Neuronal stem cell (in vitro differentiated cells): ENCODE measurements around the gene FJX1. TPM values are rescaled to one million over a fixed set of nuclear protein-coding genes. Genes with fewer than 3 reads are reported as not detected.

Source experiments
- DNase-seq: peaks from one replicate; pipeline ENCODE4 v3.0.0-alpha.2; 2013; ENCODE audit warnings: low spot score
- H2AFZ ChIP-seq: one replicate; pipeline ENCODE4 v1.6.1; 2013; ENCODE audit warnings: mild to moderate bottlenecking, low read length, inconsistent platforms
- H2AK5ac ChIP-seq: 2 replicates; pipeline ENCODE4 v1.6.1; 2013; ENCODE audit warnings: low read depth, mild to moderate bottlenecking, inconsistent platforms, low read length, moderate library complexity, mixed read lengths
- H2BK120ac ChIP-seq: 2 replicates; pipeline ENCODE4 v1.6.1; 2013; ENCODE audit warnings: low read depth, mild to moderate bottlenecking, inconsistent platforms, low read length, moderate library complexity, mixed read lengths
- H2BK12ac ChIP-seq: one replicate; pipeline ENCODE4 v1.6.1; 2013; ENCODE audit warnings: low read length, inconsistent platforms
- H2BK15ac ChIP-seq: 2 replicates; pipeline ENCODE4 v1.6.1; 2013; ENCODE audit warnings: mild to moderate bottlenecking, low read length, inconsistent platforms, mixed read lengths
- H2BK5ac ChIP-seq: one replicate; pipeline ENCODE4 v1.6.1; 2013; ENCODE audit warnings: inconsistent platforms, mild to moderate bottlenecking, low read length, moderate library complexity
- H3K14ac ChIP-seq: one replicate; pipeline ENCODE4 v1.6.1; 2013; ENCODE audit warnings: low read length, inconsistent platforms
- H3K18ac ChIP-seq: 2 replicates; pipeline ENCODE4 v1.6.1; 2013; ENCODE audit warnings: low read length, inconsistent platforms
- H3K23ac ChIP-seq: 2 replicates; pipeline ENCODE4 v1.6.1; 2013; ENCODE audit warnings: low read depth, mild to moderate bottlenecking, mixed read lengths, low read length, inconsistent platforms; ENCODE audit not compliant: poor library complexity
- H3K27ac ChIP-seq: replicated peaks from 3 replicates; pipeline ENCODE4 v1.5.1; 2013; ENCODE audit warnings: low read length, inconsistent platforms
- H3K27me3 ChIP-seq, 3 experiments: 2 replicates each; pipeline ENCODE4 v1.6.1; 2013; ENCODE audit warnings: low read length in 3 of 3, mild to moderate bottlenecking in 2 of 3, inconsistent platforms in 1 of 3, low read depth in 1 of 3, mixed read lengths in 1 of 3, moderate library complexity in 1 of 3; ENCODE audit not compliant: control insufficient read depth in 3 of 3, insufficient read depth in 3 of 3
- H3K36me3 ChIP-seq, 2 donors: replicated peaks in 1 of 2; 2 replicates each; pipeline ENCODE4 v1.6.1; 2013; ENCODE audit warnings: low read length in 2 of 2; ENCODE audit not compliant: control insufficient read depth in 2 of 2, insufficient read depth in 2 of 2
- H3K4ac ChIP-seq: 2 replicates; pipeline ENCODE4 v1.6.1; 2013; ENCODE audit warnings: inconsistent platforms, mild to moderate bottlenecking, low read length, moderate library complexity
- H3K4me1 ChIP-seq, 2 donors: 1 replicate in 1 of 2; 2 replicates in 1 of 2; pipeline ENCODE4 v1.6.1; 2013; ENCODE audit warnings: low read length in 2 of 2, low read depth in 1 of 2; ENCODE audit not compliant: control insufficient read depth in 2 of 2, insufficient read depth in 1 of 2
- H3K4me2 ChIP-seq: one replicate; pipeline ENCODE4 v1.6.1; 2013; ENCODE audit warnings: mild to moderate bottlenecking, low read length, inconsistent platforms; ENCODE audit not compliant: insufficient read depth, poor library complexity, severe bottlenecking
- H3K4me3 ChIP-seq, 2 donors: 2 replicates each; pipeline ENCODE4 v1.5.1; 2013; ENCODE audit warnings: low read length in 2 of 2, mild to moderate bottlenecking in 2 of 2, inconsistent platforms in 1 of 2, moderate library complexity in 1 of 2
- H3K79me1 ChIP-seq: one replicate; pipeline ENCODE4 v1.6.1; 2013; ENCODE audit warnings: low read depth, mild to moderate bottlenecking, inconsistent platforms, low read length, moderate library complexity
- H3K9ac ChIP-seq: one replicate; pipeline ENCODE4 v1.6.1; 2013; ENCODE audit warnings: mild to moderate bottlenecking, low read depth, low read length, inconsistent platforms; ENCODE audit not compliant: poor library complexity
- H3K9me3 ChIP-seq, 2 donors: replicated peaks in 1 of 2; 2 replicates each; pipeline versions ENCODE3 to v1.6.1; 2013; ENCODE audit warnings: low read length in 2 of 2, mild to moderate bottlenecking in 2 of 2, inconsistent platforms in 1 of 2, low read depth in 1 of 2, mixed read lengths in 1 of 2, moderate library complexity in 1 of 2; ENCODE audit not compliant: control insufficient read depth in 2 of 2, insufficient read depth in 1 of 2
- H4K8ac ChIP-seq: one replicate; pipeline ENCODE4 v1.6.1; 2013; ENCODE audit warnings: low read depth, mild to moderate bottlenecking, inconsistent platforms, low read length, moderate library complexity
- H4K91ac ChIP-seq: one replicate; pipeline ENCODE4 v1.6.1; 2013; ENCODE audit warnings: low read length, low read depth, mild to moderate bottlenecking, inconsistent platforms; ENCODE audit not compliant: poor library complexity
- WGBS, 2 donors: extraction: QIAGEN DNeasy Blood & Tissue Kit; methylation state at CpG; one replicate each; pipeline ENCODE4 v1.1.7; 2013; ENCODE audit warnings: missing lambda C conversion rate in 2 of 2, mixed read lengths in 1 of 2; ENCODE audit not compliant: insufficient read length in 2 of 2, insufficient replicate concordance in 1 of 2; ENCODE audit errors: extremely low coverage in 2 of 2; 5-methylcytosine and 5-hydroxymethylcytosine counted together
- polyA plus RNA-seq, 2 experiments: library from polyadenylated mRNA; stranded (reverse); fragments of 200-250 nt; gene quantifications; one replicate each; pipeline ENCODE4 v1.2.3, GENCODE V29; 2013

The FJX1 gene
- polyA plus RNA-seq (2013, experiment 1 of 2): 51.2 TPM
- 51.7 TPM for polyA plus RNA-seq (2013, experiment 2 of 2)

- DNase-seq: peak; percentile 85
- H3K4me3 ChIP-seq: peak within 1 kb of the TSS; percentile 67 to 98
- peak within 1 kb of the TSS; percentile 82 for H2BK120ac ChIP-seq
- H3K4me2 ChIP-seq: peak within 1 kb of the TSS; percentile 86
- H3K4ac ChIP-seq: peak within 1 kb of the TSS; percentile 77
- no peak within 1 kb of the TSS for H4K8ac ChIP-seq
- no peaks in the 10 kb centered on the region for H3K9me3 ChIP-seq
- H3K79me1 ChIP-seq: peaks cover 5% of the 10 kb centered on the region
- WGBS, 2 donors: no CpG with 5 or more reads among the region's 57 CpGs
- peaks cover 7 to 15% of the 10 kb centered on the region in 2 donors for H3K4me1 ChIP-seq
- H2AFZ ChIP-seq: peak within 1 kb of the TSS; percentile 97
- peak within 1 kb of the TSS; percentile 89 for H2BK5ac ChIP-seq
- no peaks in the 10 kb centered on the region for H3K27me3 ChIP-seq
- peak within 1 kb of the TSS; percentile 91 for H3K27ac ChIP-seq
- no peak within 1 kb of the TSS for H2BK15ac ChIP-seq
- peak within 1 kb of the TSS; percentile 98 for H3K9ac ChIP-seq
- H3K18ac ChIP-seq: peak within 1 kb of the TSS; percentile 98
- H3K23ac ChIP-seq: peak within 1 kb of the TSS; percentile 66
- peak within 1 kb of the TSS; percentile 73 for H2BK12ac ChIP-seq
- peak within 1 kb of the TSS; percentile 92 for H3K14ac ChIP-seq
- H4K91ac ChIP-seq: peak within 1 kb of the TSS; percentile 88
- peak within 1 kb of the TSS; percentile 87 for H2AK5ac ChIP-seq
- peaks cover 0 to 10% of the 10 kb centered on the region in 2 donors for H3K36me3 ChIP-seq
Measured at GRCh38 chr11:35617687-35618496, at the start of gene FJX1. Gene FJX1, plus strand, starts transcription at chr11:35618460. Its CDS starts 177 bp downstream, at chr11:35618637.

DNA sequence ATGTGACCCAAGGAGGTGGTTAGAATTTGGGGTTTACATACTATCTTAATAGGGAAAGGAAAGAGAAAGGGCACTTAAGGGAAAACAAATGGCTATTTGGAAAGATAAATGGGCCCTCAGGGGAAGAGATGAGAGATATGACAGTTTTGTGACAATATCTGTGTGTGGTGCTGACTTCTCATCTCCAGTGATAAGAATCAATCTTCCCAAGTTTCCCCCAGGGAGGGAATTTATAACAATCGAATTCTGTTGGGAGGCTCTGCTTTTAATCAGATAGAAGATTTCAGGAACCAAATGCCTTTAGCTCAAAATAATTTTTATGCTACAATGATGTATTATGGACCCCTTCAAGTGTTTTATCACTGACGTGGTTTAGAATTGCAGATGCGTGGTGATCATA, 46.6 kb upstream of the FJX1 start:
- Histone ChIP-seq H3K9me3 (peaks cover 0 to 2% of the 10 kb centered on the region in 2 donors), H3K79me1 (no peaks in the 10 kb centered on the region), H2BK5ac (no peak overlapping the region), H3K9ac (no peak overlapping the region), H3K18ac (no peak overlapping the region), H3K23ac (no peak overlapping the region), H3K14ac (no peak overlapping the region), H3K4ac (no peak overlapping the region), H3K27ac (no peak overlapping the region), H2BK120ac (no peak overlapping the region), H2BK15ac (no peak overlapping the region), H3K4me2 (no peak overlapping the region), H3K36me3 (no peaks in the 10 kb centered on the region), H2AK5ac (no peak overlapping the region), H3K4me1 (peaks cover 0 to 2% of the 10 kb centered on the region in 2 donors), H4K91ac (no peak overlapping the region), H3K4me3 (no peak overlapping the region), H4K8ac (no peak overlapping the region), H2BK12ac (no peak overlapping the region), H3K27me3 (no peaks in the 10 kb centered on the region), H2AFZ (no peak overlapping the region)
- no CpG with 5 or more reads among the region's 3 CpGs for WGBS, 2 donors
- DNase-seq: no peak

DNA sequence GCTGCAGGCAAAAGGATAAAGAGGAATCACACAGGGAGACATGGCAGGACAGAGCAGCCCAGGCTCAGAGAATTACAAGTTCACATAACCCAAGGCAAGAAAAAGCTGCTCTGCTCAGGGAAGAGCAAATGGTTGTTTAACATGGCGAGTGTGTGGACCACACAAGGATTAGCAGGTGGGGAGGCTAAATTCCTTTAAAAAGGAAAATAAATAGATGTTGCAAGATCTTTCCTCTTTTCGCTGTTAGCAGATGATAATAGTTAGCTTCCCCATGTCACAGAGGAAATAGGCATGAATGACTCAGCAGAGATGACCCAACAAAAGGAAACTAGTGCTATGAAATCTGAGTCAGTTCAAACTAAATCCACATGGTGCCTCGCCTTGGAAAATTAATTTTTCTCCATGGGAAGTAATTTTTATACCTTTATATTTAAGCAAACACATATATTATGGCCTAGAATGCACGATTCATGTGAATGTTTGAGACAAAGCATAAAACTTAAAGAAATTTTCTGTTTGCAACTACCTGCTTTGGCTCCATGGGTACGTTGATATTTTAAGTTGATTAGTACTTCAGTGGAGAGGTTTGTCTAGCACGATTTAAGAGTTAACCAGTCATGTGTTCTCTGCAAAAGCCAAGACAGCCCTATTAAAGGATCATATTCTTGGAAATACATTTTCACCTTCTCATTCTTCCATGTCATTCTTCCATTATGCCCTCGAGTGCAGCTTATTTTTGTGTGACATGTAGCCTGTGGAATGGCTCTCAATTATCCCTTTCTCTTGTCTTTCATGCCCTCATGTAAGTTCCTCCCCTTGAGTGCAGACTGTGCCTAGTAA, 38.5 kb upstream of the FJX1 start:
- Histone ChIP-seq H2BK120ac (no peak overlapping the region), H4K8ac (no peak overlapping the region), H2BK5ac (no peak overlapping the region), H2BK15ac (no peak overlapping the region), H3K18ac (peak overlapping the region; percentile 1), H3K4ac (no peak overlapping the region), H3K79me1 (no peaks in the 10 kb centered on the region), H3K14ac (no peak overlapping the region), H2BK12ac (no peak overlapping the region), H3K27ac (no peak overlapping the region), H3K23ac (no peak overlapping the region), H4K91ac (no peak overlapping the region), H3K4me2 (no peak overlapping the region), H2AFZ (peak overlapping the region; percentile 67), H2AK5ac (no peak overlapping the region), H3K9ac (no peak overlapping the region), H3K36me3 (no peaks in the 10 kb centered on the region), H3K4me1 (peaks cover 0 to 2% of the 10 kb centered on the region in 2 donors), H3K9me3 (no peaks in the 10 kb centered on the region), H3K27me3 (no peaks in the 10 kb centered on the region), H3K4me3 (no peak overlapping the region)
- no peak for DNase-seq
- no CpG with 5 or more reads among the region's 7 CpGs for WGBS, 2 donors

GRCh38 chr11:35580397-35580781, 37.9 kb upstream of the FJX1 start:
- Histone ChIP-seq H3K4me2 (no peak overlapping the region), H4K91ac (no peak overlapping the region), H3K4me3 (no peak overlapping the region), H3K18ac (no peak overlapping the region), H3K79me1 (no peaks in the 10 kb centered on the region), H3K4ac (no peak overlapping the region), H3K23ac (no peak overlapping the region), H4K8ac (no peak overlapping the region), H2AK5ac (no peak overlapping the region), H3K27me3 (no peaks in the 10 kb centered on the region), H3K36me3 (no peaks in the 10 kb centered on the region), H3K27ac (no peak overlapping the region), H2BK5ac (no peak overlapping the region), H2BK15ac (no peak overlapping the region), H2BK120ac (no peak overlapping the region), H3K4me1 (peaks cover 0 to 3% of the 10 kb centered on the region in 2 donors), H3K14ac (no peak overlapping the region), H3K9me3 (no peaks in the 10 kb centered on the region), H2BK12ac (no peak overlapping the region), H3K9ac (no peak overlapping the region), H2AFZ (no peak overlapping the region)
- no CpG with 5 or more reads among the region's 2 CpGs for WGBS, 2 donors
- DNase-seq: no peak
